HuH-7.5 (cell line): ENCODE measurements around the gene PCBD1.

Experiments
- DNase-seq: peaks from one replicate; pipeline ENCODE4 v3.0.0; 2011; ENCODE audit warnings: low spot score

PCBD1 gene

DNA sequence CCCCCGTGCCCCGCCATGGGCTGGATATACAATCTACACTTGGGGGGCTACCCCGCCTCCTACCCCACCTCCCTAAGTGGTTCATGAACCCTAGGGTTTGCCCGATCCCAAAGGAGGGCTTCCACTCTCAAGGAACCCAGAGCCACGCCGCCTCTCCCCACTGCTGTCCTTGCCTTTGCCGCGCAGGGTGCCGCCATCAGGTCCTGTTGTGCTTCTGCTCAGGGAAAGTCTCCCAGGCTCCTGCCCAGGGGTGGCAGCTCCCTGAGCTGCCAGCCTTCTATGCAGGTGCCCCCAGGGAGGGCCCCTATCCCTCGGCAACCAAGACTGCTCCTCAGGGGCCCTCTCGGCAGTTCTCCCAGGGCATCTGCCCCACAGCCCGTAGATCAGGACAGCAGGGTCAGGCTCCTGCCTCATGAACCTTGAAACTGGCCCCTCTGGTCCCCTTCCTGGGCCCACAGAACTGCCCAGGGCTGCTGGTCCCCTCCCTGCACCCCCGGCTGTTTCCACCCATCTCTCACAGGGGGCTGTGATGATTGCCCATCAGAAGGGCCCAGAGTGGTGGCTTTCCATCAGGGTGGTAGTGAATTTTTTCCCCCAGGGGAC lies 13.0 kb upstream of the PCBD1 start:
- DNase-seq, result no peak

DNA sequence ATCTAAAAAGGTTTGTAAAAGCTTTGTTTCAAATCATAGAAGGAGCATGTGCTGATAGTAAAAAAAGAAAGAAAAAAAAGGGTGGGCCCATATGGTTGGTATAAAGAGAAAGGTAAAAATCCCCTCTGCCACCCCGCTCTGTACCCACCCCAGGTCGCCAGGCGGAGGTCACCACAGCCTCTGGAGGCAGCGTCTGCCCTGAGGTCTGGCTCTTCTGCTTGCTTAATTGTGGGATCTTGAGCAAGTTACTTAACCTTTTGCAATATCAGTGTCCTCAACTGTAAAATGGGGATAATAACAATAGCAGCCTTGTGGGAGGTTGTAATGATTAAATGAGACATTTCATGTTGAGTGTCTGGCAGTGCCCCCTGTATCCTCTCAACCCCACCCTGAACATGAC lies 10.7 kb upstream of the PCBD1 start:
- DNase-seq, result no peak

GRCh38 chr10:70898687-70899086 lies 10.3 kb upstream of the PCBD1 start:
- no peak for DNase-seq

GRCh38 chr10:70896551-70896950 lies 8.2 kb upstream of the PCBD1 start:
- DNase-seq, result no peak

GRCh38 chr10:70894416-70894815 lies 6.1 kb upstream of the PCBD1 start:
- no peak for DNase-seq

DNA sequence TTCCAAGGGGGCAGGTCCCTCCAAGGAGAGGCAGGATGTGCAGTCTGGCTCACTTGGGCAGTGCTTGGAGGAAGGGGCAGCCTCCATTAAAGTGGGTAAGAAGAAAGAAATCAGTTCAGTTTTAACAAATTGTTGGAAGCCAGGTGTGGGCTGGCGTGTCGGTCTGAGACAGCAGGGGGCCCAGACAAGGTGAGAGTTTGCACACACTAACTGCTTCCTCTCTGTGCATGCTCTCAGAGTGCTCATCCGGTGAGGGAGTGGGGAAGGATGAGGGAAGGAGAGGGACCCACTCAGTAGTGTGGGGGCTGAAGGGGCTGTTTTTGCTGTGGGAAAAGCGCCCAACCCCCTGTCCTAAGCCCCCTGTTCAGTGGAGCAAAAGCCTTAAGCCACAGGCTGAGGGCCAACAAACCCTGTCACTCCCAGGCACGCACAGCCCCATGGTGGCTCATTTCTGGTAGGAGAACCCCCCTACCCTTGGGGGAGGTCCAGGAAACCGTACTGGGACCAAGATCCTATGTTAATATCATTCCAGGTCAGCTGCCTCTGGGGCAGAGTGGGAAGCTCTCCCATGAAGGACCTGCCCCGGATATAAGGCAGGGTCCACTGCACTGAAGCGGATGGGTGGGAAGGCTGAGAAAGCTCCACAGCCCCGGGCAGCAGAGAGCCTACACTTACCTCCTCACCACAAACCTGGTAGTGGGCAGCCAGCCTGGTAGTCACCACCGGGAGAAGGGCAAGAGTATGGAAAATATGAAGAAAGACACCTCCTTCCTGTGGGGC lies 5.1 kb upstream of the PCBD1 start:
- no peak for DNase-seq

DNA sequence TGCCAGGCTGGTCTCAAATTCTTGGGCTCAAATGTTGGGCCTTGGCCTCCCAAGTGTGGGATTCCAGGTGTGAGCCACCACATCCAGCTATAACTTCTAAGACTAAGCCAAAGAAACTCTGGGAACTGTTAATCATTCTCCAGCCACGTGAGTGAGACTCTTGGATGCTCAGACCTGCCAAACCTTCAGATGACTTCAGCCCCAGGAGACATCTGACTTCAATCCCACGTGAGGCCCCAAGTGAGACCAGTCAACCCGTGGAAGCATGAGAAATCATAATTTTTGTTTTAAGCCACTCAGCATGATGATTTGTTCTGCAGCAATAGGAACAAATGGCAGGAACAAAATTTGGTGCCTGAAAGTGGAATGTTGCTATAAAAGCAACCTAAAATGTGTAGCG lies 4.3 kb upstream of the PCBD1 start:
- no peak for DNase-seq

DNA sequence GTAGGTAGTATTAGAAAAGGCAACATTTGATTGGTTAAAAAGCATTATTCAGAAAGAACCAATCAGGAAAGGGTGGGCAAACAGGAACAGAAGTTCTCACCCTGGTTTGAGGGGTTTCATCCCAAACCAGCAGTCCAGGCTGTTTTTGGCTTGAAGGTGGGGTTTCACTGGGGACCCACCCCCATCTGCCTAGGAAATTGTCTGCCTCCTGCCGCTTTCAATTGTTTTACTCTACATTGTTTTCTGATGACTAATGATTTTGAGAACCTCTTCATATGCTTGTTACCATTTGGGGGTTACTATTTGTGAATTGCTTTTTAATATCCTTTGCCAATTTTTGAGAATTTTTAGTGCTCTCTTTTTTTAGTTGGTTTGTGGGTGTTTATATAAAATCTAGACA lies 3.3 kb upstream of the PCBD1 start:
- no peak for DNase-seq

DNA sequence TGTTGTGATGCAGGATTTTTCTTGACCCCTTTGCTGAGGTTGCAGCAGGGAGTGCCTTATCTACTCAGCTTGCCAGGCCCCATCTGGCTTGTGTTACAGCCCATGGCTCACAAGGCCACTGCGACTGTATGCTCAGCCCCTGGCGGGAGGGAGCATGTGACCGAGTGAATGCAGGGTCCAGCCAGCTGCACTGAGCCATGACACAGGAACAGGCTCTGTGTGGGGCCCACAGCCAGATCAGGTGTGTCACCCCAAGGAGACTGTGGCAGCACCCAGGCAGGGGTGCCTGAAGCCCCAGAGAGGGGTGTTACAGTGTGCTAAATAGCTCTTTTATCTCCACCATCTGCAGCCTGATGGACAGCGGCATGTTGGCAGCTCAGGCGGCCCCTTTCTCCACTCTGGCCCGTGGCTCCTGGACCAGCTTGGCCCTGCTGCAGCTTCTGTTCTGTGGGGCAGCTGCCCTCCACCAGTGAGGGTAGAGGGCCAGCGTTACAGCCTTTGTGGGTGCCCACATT lies 2.6 kb upstream of the PCBD1 start:
- no peak for DNase-seq

- DNase-seq, result no peak
These were observed 926 bp upstream of the PCBD1 start for GRCh38 chr10:70889291-70889690.

DNA sequence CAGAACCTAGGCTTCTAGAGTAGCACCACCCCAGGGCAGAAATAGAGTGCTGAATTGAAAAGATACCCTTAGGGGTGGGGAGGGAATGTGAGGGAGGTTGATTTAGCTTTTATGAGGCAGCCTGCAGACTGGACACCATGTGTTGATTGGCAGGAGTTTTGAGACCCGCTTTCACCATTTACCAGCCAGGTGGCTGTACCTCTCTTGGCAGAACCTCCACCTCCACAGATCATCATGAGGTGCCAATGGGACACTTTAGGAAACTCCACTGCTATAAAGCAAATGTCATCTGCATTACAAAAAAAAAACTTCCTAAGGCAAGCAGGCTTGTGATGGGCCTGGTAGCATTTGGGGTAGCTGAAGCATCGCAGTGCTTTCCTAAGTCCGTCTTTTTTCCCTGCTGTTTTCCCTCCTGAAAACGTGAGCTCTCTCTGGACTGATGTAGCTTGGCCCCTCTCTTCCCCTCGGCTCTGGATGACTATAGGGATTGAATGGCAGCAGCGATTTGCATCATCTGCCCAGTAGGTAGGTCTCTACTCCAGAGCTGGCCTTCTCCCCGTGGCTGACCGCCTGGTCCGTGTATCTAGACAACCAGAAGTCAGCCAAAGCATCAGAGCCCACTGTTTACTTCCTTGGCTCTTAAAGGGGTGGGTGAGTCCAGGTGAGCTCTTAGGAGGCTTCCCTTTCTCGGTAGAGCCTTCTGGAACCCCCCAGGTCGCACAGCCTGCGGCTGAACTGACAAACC lies 1.3 kb downstream of the PCBD1 start:
- DNase-seq, result no peak

DNA sequence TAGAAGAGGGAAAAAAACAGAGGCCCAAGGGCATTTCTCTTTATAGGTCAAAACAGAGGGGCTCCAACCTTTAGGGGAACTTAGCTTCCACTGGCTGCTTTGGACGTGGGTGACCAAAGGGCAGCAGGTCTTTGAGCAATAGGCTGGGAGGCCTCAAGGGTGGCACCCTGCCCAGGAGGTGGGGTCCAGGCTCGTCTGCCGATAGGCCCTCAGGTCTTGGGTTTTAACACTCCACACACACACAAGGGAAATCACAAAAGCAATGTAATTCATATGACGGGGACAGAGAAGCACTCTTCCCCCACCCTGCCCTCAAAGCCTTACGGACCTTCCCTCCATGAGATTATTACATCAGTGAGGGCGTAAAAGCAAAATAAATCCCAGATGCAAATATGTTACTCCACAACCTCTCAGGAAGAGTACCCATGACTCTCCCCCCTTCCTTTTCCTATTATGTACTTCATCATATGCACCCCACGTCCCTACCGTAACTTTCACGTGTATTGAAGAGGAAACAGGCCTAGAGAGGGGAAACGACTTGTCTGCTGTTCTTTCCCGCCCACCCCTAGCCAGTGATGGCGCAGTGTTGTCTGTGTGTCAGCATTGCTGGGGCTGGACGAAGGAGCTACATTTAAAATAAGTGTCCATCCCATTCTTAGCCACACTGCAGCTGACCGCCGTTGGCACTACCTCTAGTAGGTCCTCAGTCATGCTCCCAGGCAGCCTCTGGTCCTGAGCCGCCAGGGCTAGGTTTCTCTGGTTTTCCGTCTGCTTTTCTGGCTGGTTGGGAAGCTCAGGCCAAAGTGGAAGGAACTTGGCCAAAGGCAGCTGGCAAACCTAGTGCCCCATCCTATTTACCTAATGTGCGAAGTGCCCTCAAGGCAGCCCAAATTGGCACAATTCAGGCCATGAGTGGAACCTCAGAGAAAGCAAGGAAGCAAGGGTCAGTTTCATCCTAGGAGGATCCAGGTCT lies 2.1 kb downstream of the PCBD1 start:
- DNase-seq, result no peak

DNA sequence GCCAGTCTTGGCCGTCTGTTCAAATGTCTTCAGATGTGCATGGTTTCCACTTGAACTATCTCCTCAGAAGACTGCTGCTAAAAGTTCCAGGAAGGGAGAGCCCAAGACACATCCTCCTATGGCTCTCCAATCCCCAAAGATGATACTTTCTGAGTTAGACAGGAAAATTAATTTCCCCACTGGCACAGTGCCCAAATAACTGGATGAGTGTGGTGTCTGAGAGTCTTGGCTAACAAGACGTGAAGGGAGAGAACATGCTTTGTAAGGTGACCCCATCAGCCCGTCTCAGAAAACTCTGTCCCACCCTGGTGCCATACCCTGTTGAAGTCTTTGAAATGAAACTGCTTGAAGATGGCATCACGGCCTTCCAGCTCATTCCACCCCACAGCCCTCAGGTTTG lies 2.9 kb downstream of the PCBD1 start:
- no peak for DNase-seq

GRCh38 chr10:70884741-70885140 lies 3.6 kb downstream of the PCBD1 start:
- no peak for DNase-seq

DNA sequence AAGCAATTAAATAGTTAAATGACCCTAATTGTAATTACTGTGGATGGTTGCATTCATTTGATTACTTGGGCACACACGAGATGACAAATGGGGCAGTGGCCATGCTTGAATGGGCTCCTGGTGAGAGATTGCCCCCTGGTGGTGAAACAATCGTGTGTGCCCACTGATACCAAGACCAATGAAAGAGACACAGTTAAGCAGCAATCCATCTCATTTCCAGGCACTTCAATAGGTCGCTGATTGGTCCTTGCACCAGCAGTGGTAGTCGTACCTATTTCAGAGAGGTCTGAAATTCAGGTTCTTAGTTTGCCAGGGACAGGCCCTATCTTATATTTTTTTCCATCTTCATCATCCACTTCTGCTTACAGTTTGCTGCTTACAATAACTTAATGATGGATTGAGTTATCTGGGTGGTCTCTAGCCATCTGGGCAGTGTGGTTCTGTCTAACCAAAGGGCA lies 8.3 kb downstream of the PCBD1 start:
- peak; percentile 54 for DNase-seq

GRCh38 chr10:70879207-70879606 lies 9.2 kb downstream of the PCBD1 start:
- no peak for DNase-seq

DNA sequence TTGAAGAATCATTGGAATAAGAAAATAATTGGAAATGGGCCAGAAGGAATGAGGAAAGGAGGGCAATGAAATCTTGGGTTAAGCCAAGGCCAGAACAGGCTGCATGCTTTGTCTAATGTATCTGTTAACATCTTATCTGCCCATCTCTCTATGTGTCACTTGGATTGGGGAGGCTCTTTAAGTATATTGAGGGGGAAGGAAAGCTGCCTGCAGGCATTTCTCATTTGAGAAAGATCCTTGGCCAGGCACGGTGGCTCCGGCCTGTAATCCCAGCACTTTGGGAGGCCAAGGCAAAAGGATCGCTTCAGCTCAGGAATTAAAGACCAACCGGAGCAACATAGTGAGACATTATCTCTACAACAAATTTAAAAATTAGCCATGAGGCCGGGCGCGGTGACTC lies 14.3 kb downstream of the PCBD1 start:
- DNase-seq, result no peak

GRCh38 chr10:70872291-70872690 lies 16.1 kb downstream of the PCBD1 start:
- no peak for DNase-seq

DNA sequence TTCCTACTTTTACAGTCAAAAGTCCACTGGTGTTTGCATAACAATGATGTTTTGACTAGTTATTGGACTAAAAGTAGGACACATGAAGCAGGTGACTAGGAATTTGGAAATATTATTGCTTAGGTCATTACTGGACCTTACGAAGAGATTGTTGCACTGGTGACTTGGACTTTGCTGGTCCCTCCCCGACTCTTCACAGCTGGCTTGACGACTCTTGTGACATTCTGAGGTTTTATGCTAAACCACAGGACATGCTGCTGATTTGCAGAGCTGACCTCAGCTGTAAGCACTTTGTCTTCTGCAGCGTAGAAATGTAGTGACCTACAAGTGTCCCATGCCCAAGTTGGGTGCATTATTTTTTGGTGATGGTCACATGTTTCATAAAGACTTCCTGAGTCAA lies 21.9 kb downstream of the PCBD1 start:
- DNase-seq, result no peak

DNA sequence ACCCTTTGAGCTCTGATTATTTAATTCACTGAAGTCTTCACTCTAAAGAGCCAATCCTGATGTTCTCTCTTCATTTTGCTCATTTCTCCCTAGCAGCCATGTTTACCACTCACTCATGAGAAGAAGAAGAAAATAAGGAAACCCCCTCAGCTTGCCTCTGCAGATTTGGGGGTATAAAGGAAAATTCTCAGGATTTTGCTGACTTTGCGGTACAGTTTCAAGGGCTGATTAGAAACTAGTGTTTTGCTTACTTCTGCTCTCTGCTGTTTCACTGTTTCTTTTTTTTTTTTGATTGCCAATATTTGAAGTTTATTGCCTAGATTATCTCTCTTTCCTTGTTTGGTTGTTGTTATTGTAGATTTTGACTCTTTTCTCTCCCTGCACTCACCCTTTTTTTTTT lies 23.4 kb downstream of the PCBD1 start:
- DNase-seq, result no peak

GRCh38 chr10:70863470-70864160 lies 24.8 kb downstream of the PCBD1 start:
- no peak for DNase-seq
